ENCODE data around the gene HOXC9. TPM values are rescaled to one million over a fixed set of nuclear protein-coding genes. Genes with fewer than 3 reads are reported as not detected.

Gene HOXC9
- total and polyA plus RNA-seq, 11 donors: not detected

DNA sequence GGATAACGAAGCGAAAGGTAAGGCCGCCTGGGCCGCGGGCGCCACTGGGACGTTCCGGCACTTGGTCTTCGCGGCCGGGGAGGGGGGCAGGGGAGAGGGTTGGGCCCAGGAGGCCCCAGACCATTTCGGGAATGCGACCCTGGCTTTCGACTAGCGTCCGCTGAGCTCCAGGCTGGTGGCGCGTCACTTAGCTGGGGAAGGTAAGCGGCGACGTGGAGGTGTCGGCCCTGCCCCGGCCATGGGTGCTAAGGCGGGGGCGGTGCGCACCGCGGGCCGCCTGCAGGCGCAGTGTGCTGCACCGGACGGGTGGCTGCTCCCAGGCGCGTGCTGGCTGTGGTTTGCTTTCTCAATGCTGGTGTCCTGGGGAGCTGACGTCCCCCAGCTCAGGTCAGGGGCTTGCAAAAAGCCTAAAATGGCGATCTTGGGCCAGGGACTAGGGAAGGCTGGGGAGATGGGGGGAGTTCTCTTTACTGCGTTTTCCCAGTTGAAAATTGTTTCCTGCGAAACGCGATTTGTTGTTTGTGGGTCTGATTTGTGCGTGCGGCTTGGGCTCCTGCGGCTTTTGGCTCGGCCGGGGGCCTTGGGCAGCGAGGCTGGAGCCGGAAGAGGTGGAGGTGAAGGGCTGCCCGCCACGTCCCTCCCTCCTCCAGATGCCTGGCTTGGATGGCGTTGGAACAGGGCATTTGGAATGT, 13.8 kb upstream of the HOXC9 start:
- no peaks in the 10 kb centered on the region for H3K9me3 ChIP-seq
- peaks cover 0 to 27% (median 13%) of the 10 kb centered on the region in 12 donors for H3K4me1 ChIP-seq
- WGBS, 4 donors: 2 to 4% (median 3%) methylated on average over 30 to 50 of the region's 50 CpGs
- peak overlapping the region in 1 of 12 donors; percentile 15 for H3K4me3 ChIP-seq
- peak in 1 of 5 donors; percentile 19 for DNase-seq
- no peaks in the 10 kb centered on the region for H3K36me3 ChIP-seq
- ATAC-seq: peak in 1 of 4 donors; percentile 25
- TF ChIP-seq, protein P1, sequence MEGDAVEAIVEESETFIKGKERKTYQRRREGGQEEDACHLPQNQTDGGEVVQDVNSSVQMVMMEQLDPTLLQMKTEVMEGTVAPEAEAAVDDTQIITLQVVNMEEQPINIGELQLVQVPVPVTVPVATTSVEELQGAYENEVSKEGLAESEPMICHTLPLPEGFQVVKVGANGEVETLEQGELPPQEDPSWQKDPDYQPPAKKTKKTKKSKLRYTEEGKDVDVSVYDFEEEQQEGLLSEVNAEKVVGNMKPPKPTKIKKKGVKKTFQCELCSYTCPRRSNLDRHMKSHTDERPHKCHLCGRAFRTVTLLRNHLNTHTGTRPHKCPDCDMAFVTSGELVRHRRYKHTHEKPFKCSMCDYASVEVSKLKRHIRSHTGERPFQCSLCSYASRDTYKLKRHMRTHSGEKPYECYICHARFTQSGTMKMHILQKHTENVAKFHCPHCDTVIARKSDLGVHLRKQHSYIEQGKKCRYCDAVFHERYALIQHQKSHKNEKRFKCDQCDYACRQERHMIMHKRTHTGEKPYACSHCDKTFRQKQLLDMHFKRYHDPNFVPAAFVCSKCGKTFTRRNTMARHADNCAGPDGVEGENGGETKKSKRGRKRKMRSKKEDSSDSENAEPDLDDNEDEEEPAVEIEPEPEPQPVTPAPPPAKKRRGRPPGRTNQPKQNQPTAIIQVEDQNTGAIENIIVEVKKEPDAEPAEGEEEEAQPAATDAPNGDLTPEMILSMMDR (IDR thresholded peaks at IDR 0.05): no peak
- TF ChIP-seq POLR2A (IDR thresholded peaks at IDR 0.05): no peak
- peaks cover 68 to 100% (median 98%) of the 10 kb centered on the region in 9 donors for H3K27me3 ChIP-seq
- no peak overlapping the region for H3K27ac ChIP-seq
- intact Hi-C loops (cut with DNase I): loop anchor here in 1 of 10 donors (5.0 kb wide), 1 partner anchor 209 kb away; no protein-coding TSS in a partner anchor

DNA sequence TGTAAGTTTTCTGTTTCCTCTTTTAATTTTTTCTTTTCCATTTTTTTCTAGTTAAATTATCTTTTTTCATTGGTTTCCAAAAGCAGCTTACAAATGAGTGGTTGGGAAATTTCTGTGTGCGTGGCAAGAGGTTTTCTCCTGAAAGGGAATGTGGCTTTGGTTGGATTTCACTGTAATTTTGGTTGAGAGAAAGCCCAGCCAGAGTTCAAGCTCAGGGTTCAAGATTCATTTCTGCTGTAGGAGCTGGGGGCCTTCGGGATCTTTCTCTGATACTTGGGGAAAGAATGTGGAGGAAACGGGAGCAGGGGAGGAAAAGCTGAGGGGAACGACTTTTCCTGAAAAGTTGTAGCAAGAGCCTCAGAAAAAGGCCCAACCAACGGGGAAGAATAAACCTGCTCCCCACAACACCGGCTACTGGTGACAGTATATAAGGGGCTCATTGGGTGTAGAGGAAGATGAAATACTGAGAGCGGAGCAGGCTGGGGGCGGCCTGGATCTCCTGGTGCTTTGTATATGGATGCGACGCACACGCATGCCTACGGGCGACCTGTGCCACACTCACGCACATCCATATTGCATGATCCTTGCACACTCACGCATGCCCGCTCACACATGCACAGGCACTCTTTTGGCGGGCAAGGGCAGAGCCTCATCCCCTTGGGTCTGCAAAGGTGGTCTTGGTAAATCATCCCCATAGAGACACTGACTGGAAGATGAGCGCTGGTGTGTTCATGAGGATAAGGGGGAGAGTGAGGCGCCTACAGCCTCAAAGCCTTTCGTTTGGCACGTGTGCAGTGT, 13.1 kb upstream of the HOXC9 start:
- H3K27me3 ChIP-seq: peaks cover 72 to 100% (median 98%) of the 10 kb centered on the region in 9 donors
- intact Hi-C loops (cut with DNase I): loop anchor here in 1 of 10 donors (5.0 kb wide), 1 partner anchor 210 kb away; no protein-coding TSS in a partner anchor
- no peaks in the 10 kb centered on the region for H3K36me3 ChIP-seq
- 14 to 20% (median 16%) methylated on average over 21 of the region's 21 CpGs for WGBS, 4 donors
- no peaks in the 10 kb centered on the region for H3K9me3 ChIP-seq
- no peak overlapping the region for H3K27ac ChIP-seq
- ATAC-seq: no peak
- TF ChIP-seq POLR2A (IDR thresholded peaks at IDR 0.05): no peak
- TF ChIP-seq, protein P1 (IDR thresholded peaks at IDR 0.05): no peak
- DNase-seq: no peak
- H3K4me1 ChIP-seq: peaks cover 0 to 27% (median 13%) of the 10 kb centered on the region in 12 donors
- no peak overlapping the region for H3K4me3 ChIP-seq

- H3K27me3 ChIP-seq: peaks cover 75 to 100% (median 98%) of the 10 kb centered on the region in 9 donors
- no peaks in the 10 kb centered on the region for H3K9me3 ChIP-seq
- no peak for DNase-seq
- H3K4me3 ChIP-seq: no peak overlapping the region
- peaks cover 0 to 27% (median 13%) of the 10 kb centered on the region in 12 donors for H3K4me1 ChIP-seq
- intact Hi-C loops (cut with DNase I): loop anchor here in 1 of 10 donors (5.0 kb wide), 1 partner anchor 211 kb away; no protein-coding TSS in a partner anchor
- H3K27ac ChIP-seq: no peak overlapping the region
- ATAC-seq: no peak
- no peak for TF ChIP-seq POLR2A (IDR thresholded peaks at IDR 0.05)
- TF ChIP-seq, protein P1 (IDR thresholded peaks at IDR 0.05): no peak
- H3K36me3 ChIP-seq: no peaks in the 10 kb centered on the region
- WGBS, 4 donors: 9 to 18% (median 12%) methylated on average over 4 of the region's 4 CpGs
Measured at GRCh38 chr12:53987787-53988230, 12.2 kb upstream of the HOXC9 start.
